Fibroblast of gingiva (primary cell): Measurements from ENCODE around the gene KCNJ4.
"Not testable (repeated sequence)": the region's sequence is repeated elsewhere in the genome, so short reads cannot be mapped to it uniquely, and the experiment has no call there.

ENCODE experiments used
- DNase-seq: peaks from one replicate; pipeline ENCODE4 v3.0.0-alpha.2; 2011; ENCODE audit warnings: low read depth

The KCNJ4 gene

DNA sequence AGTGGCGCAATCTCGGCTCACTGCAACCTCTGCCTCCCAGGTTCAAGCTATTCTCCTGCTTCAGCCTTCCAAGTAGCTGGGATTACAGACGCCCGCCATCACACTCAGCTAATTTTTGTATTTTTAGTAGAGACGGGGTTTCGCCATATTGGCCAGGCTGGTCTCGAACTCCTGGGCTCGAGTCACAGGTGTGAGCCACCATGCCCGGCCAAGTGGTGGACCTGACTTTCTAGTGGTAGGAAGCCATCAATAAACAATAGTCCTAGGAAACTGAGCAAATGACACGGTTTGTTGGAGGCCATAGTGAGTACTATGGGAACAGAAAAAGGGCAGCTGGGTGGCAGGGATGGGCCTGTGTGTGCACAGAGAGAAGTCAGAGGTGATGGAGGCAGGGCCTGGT, 15.2 kb upstream of the KCNJ4 start:
- DNase-seq: not testable (repeated sequence)

DNA sequence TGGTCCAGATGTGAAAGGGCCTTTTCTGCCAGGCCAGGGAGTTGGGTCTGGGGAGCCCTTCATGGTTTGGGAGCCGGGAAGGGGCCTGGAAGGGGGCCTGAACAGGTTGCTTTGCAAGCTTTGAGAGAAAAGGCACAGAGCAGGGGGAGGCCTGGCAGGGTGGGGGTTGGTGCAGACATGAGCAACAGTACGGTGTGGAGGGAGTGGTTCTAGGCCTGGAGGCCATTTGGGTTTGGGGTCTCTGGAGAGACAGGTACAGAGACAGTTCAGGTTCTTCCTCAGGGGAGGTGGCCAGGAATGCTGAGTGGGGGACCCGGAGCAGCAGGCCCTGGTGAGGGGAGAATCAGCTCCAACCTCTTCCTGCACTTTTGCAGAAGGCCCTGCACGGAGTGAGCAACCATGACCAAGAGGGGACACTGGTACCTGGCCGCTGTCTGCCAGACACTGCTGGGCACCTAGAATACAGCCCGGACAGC, 14.3 kb upstream of the KCNJ4 start:
- DNase-seq: no peak

DNA sequence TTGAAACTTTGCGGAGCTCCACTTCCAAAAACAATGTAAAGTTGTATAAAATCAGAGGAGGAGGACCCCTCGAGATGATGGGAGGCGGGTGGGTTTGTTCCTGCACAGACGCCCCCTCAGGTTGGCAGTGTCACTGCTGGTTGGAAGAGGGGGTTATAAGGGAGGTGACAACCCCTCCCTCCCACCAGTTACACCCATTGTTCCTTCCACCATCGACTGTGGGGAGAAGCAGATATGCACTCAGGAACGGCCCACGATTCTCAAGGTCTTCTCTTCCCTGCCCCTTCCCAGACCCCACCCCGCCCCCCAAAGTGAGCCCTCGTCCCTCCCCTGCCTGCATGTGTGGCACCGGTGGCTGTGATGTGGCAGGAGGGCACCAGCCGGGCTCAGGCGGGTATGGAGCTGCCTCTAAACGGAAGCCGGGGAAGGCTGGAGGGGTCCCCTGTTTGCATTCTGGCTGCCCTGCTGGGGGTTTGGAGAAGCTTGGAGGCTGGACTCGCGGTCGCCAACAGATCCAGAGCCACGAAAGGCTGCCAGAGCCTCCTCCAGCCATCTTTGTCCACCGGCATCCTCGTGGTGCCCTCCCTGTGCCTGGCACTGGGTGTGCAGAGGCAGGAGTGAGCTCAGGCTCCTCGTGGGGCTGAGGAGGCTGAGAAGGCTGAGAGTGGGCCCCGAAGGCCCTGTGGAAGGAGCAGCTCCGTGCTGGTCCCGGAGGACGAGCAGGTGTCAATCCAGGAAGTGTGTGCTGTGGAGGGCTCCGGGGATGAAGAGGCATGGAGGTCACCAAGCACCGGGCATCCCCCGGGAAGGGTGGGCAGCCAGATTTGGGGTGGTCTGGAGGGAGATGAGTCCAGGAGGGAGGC, 13.7 kb upstream of the KCNJ4 start:
- no peak for DNase-seq

DNA sequence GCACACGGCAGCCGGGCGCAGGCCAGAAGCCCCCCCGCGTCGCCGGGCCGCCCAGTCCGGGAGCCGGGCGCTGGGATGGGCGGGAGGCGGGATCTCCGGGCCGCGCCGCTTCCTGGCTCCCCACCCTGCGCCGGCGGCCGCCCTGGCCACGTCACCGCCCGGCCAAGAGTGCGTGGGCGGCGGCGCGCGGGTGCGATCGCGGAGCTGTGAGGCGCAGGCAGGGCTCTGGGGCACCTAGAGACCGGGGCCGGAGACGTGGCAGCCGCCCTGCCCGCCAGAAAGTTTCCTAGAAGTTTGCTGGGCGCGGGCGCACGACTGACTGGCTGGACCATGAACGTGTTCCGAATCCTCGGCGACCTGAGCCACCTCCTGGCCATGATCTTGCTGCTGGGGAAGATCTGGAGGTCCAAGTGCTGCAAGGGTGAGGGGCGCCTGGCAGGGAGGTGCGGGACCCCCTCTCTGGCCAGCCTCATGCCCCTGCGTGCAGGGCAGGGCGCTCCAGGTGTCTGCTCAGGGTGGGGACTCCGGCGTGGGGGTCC, 13.0 kb upstream of the KCNJ4 start, which contains the start of gene KDELR3:
Gene KDELR3 (plus strand): TSS at position 193 of the 539 bp plus-strand sequence. CDS start 138 bp downstream, at position 331.
- DNase-seq: peak; percentile 62

DNA sequence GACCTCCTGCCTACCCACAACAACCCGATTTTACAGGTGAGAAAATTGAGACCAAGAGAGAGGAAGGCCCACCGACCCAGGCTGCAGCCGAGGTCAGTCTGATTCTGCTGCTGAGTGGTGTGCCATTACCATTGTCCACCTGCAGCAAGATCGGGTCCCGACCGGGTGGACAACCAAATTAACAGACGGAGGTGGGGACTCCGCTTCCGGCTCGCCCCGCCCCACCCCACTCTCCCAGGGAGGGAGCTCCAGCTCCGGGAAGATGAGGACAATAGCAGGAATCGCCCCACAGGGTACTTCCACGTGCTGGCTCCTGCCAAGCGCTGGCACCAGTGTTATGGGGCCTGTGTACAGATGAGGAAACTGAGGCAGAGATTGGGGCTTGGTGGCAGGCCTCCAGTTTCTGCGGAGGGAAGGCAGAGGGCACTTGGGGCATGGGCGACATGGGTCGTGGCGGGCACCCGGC, 12.5 kb upstream of the KCNJ4 start:
- no peak for DNase-seq

DNA sequence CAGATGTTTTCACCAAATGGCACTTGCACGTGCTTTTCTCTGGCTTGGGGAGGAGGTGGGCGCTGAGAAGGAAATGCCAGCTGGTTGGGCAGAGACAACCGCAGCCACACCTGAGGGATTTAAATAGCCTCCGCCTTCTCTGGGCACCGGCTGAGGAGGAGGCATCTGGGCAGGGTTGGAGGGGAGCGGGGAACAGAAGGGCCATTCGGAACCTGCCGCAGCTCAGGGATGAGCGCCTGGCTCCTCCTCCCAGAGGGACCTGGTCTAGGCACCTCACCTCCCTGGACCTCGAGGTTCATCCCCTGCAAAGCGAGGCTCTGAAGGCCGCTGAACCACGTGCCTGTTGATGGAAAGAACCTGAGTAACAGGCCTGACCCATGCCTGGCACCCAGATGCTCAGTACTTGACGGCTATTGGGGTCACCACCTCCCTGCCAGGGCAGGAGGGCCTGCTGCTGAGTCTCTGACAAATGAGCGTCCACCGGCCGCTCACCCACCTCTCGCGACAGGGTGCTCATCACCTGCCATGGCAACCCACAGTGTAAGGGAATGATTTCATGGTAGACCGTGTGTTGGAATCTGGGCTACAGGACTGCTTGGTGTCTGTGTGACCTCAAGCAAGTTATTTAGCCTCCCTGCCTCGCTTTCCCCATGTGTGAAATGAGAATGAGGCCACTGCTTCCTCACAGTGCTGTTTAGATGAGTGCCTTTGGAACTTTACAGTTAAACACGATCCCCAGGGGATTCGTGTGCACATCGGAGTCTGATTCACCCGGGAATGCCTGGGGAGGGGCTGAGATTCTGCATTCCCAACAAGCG, 10.9 kb upstream of the KCNJ4 start:
- DNase-seq: no peak

DNA sequence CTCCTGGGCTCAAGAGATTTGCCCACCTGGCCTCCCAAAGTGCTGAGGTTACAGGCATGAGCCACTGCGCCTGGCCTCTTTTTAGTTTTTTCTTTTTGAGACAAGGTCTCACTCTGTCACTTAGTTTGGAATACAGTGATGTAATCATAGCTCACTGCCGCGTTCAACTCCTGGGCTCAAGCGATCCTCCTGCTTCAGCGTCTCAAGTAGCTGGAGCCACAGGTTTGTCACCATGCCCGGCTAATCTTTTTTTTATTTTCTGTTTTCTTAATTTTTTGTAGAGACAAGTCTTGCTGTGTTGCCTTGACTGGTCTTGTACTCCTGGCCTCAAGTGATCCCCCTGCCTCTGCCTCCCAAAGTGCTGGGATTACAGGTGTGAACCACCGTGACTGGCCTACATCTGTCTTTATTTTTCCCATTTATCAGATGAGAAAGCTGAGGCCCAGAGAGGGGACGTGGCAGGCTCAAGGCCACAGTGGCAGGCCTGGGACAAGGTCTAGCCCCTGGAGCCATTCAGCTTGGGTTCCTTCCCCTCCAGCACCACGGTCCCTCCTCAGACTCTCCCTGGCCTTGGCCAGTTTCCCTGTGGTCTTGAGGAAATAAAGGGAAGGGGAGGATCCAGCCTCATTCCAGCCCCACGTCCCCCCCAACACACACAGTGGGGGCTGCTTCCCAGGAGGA, 10.1 kb upstream of the KCNJ4 start:
- no peak for DNase-seq

DNA sequence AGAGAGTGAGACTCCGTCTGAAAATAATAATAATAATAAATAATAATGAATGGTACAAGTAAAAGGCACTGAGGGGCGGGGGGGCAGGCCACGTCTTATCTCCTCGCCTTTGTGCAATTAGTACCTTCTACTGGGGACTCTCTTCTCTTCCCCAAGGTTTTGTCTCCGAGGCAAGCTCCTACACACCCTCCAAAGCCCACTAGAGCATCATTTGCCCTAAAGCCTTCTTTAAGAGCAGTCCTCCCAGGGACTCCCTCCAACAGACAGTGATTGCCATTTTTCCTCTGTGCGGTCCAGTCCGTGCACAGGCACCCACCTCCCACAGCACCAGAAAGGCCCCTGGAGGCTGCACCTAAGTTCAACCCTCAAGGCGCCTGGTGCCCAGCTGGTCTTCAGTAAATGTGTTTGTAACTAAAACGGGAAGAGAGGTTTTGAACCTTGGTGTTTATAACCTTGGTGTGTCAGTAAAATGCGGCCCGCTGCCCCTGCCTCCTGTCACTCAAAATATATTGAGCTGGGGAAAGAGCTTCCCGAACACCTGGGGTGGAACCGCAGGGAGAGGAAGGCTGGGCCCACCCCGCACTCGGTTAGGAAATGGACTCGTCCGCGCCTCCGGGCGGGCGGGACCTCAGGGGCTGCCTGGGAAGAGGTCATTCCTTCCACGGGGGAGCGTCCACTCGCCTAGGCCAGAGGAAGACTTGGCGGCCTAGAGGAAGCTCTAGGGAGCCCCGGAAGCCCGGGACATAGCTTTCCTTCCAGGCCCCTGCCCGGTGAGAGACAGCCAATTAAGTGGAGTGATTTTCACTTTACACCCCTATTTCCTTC, 8.2 kb upstream of the KCNJ4 start:
- no peak for DNase-seq

DNA sequence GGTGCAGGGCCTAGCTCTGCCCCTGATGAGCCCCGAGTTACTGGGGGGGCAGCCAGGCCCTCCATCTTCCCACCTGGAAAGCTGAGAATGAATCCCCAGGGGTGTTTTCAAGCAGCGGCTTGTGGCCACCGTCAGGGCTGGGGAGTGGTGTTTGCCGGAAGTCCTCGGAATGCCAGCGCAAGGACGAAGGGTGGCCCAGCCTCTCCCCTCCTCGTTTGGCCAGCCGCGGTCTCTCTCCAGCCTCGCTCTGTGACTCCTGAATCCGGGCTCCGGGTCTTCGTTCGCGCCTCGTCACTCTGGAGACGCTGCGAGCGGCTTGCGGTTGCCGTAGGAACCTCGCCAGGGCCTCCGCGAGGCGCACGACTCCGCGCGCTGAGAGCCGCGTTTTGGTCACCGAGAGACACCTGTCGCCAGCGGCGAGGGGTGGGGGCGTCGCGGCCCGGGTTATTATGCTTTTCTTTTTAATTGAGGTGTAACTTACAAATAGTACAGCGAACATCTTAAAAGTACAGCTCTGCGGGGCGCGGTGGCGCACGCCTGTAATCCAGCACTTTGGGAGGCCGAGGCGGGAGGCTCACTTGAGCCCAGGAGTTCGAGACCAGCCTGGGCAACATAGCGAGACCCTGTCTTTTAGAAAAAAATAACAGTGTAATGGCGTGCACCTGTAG, 6.5 kb upstream of the KCNJ4 start:
- DNase-seq: peak; percentile 71

DNA sequence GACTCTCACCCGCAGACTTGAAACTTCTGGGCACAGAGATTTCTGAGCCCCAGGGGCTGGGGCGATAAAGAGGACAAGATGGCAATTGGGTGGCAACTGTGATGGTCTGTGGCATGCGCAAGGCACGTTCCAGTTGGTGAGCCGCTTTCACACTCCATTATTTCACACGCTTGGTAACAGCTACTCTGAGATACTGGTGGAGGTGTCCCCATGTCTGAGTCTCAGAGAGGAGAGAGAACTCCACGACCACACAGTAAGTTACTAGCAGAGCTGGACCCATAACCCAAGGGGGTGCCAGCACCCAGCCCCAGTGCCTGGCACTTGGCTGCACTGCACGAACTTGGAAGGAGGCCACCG, 6.0 kb upstream of the KCNJ4 start:
- DNase-seq: no peak

DNA sequence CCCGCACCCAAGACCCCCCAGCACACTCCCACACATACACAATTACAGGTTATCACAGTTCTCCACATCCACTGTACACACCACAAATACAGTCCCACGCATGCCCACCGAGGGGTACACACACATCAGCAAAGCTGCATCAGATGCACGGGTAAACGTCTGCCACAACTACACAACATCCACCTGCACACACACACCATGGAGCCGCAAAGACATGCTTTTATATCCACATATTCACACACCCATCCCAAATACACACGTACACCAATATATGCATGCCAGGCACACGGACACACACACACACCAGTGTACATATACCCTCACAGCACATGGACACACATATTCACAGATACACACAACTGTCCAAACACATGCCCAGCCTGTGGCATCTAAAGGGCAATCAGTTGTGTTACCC, 5.4 kb upstream of the KCNJ4 start:
- no peak for DNase-seq

DNA sequence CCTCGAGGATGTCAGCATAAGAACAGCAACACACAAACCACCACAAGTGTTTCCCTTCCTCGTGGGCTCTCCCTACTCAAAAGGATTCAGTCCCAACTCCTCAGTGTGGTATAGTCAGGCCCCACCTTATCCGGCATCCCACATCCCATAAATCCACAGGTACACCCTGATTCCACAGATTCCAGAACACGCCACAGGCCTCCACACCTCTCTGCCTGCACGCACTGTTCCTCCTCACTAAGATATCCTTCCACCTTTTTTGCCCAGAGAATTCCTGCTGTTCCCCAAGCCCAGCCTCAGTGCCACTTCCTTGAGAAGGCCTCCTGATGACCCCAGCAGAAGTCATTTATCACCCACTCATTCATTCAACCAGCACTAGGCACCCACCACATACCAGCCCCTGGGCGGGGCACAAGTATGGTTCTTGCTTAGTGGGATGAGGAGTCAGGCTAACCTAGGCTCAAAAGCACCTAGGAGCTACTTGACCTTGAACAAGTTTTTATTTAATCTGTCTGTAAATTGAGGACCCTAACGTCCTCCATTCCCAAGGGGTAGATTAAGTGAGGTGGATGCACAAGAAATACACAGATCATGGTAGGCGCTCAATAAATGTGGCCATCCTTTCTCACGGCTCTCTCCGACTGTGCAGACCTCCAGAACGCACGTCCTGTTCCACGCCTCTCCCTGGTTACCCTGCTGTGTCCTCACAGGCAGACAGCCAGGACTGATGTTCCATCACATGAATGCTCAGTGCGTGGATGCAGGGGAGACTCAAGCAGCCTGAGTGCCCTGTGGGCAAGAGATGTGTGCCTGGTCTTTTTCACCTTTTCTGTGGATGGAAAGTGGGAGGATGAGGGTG, 2.1 kb upstream of the KCNJ4 start:
- DNase-seq: no peak

DNA sequence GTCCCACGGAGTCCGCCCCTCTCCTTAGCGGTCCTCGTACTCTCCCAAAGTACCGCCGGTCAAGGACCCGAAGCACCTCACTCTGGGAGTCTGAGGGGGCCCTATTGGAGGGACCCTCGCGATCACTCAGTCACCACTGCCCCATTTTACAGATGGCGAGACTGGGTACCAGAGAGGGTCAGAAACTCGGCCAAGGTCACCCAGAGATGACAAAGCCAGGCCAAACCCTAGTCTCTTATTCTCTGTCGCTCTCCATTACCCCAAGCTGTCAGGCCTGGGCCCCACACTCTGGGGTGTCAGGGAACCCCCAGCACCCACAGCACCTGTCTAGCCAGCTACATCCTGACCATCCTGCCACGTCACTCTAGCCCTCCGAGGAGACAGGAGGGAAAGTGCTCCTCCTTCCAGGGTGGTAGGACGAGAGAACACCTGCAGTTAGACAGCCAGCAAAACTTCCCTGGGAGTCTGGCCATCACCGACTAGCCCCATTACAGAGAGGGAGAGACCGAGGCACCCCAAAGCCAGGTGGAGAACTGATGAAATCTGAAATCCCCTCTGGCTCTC, 1.4 kb upstream of the KCNJ4 start:
- no peak for DNase-seq

DNA sequence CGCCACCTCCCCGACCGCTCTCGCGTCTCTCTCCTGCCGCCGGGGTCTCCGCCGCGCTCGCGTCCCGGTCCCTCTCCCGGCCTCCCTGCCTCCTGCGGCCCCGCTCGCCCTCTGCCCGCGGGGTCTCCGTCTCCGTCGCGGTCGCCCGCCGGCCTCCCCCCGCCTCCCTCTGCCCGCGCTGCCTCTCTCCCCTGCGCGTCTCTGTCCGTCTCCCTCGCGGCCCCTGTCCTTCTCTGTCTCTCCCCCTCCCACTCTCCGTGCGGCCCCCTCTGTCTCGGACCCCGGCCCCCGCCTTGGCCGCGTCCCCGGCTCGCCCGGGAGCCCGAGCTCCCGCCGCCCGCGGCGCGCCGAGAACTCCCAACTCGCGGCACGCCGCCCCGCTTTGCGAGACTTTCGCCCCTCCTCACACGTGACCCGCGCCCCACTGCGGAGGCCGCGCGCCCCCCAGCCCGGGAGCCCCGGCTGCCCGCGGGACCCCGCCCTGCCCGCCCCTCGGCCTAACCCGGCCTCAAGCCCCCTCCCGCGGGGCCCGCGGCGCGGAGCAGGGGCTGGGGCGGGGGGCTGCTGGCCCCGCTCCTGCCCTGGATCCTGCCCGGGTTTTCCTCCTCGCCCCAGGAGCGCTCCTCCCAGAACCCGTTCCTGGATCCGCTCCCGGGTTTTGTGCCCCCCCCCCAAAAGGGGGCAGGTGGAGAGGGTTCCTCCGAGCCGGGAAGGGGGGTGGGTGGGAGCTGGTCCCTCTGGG, 702 bp upstream of the KCNJ4 start:
- DNase-seq: no peak

DNA sequence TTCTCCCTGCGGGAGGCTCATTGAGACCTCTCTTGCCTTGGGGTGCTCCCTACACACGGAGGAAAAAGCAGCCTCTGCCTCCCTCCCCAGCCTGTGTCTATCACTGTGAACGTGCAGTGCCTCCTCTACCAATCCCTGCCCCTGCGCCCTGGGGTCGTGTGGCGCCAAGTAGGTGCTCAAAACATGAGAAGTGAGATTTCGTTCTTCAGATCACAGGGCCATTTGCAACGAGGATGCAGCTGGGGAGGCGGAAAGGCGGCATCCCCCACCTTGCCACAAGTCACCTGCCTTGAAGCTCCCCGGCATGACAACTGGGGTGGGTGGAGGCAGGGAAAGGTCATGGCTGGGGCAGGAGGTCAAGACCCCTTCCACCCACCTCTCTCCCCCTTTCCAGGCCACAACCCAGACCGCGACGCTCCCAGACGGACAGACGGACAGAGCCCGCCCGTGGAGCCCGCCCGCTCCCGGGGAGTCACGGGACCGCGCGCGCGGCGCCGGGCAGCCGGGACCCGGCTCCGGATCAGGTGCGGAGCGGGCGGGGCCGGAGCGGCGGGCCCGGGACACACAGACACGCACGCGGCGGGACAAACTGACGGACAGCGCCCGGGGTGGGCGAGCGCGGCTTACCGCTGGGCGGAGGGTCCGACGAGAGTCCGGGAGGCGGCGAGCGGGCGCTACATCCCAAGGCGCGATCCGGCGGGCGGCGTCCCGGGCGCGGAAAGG, 485 bp downstream of the KCNJ4 start:
- no peak for DNase-seq

DNA sequence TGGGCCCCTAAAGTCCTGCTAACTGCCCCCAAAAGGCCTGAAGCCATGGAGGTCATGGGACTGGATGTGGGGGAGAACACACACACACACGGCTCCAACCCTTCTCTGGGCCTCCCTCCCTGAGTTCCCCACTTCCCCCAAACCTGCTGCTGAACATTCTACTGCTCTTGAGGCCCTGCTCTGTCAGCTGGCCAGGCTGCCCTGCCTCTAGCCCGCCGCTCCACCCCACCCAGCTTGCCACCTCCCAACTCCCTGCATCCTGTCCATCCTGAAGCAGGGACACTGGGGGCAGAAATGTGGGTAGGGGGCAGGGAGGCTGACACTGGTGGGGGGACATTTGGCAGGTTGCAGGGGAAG, 1.0 kb downstream of the KCNJ4 start:
- no peak for DNase-seq

DNA sequence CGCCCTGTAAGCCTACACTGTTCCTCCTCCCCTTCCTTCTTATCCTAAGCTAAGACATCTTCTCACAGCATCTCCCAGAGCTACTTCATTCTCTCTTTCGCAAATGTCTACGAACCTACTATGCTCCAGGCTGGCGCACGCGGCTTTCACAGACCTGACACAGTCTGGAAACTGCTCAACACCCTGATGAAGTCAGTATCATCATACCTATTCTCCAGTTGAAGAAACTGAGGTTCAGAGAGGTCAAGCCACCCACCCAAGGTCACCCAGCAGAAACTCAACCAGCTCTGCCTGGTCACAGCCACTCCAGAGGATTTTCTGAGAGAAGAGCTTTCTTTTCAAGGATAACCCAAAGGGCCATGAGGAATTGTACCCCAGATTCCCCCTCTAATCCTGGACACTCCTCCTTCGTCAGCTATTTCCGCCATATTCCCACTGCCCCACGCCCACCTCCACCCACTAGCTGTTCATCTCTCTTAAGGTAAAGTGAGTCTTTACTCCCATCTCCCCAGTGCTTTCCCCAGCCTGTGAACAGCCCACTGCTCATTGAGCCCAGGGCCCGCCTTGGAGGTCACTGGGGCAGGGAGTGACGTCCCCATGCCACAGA, 1.8 kb downstream of the KCNJ4 start:
- no peak for DNase-seq
